SK-N-SH (cell line): Measurements from ENCODE around the gene OXSR1. TPM values are rescaled to one million over a fixed set of nuclear protein-coding genes. Genes with fewer than 3 reads are reported as not detected.

Experiments
- CTCF ChIA-PET: fragments of 300-600, 350-600 bp; formaldehyde crosslinking; extraction: SDS; loops from one replicate; lab custom pipeline; 2021; lab: Yijun Ruan, JAX
- POLR2A ChIA-PET: fragments of 350-600 bp; sonication (Branson Sonifier 250); formaldehyde crosslinking; extraction: SDS; loops from one replicate; lab custom pipeline; 2020; ENCODE audit warnings: antibody characterized with exemption, inconsistent platforms; lab: Yijun Ruan, JAX
- DNase-seq: peaks from one replicate; pipeline ENCODE4 v3.0.0; 2012
- H2AFZ ChIP-seq: fragments of 200-600 bp; sonication (generic); 2 replicates; pipeline ENCODE4 v1.8.1; 2016; ENCODE audit warnings: antibody characterized with exemption, mild to moderate bottlenecking, low read depth
- H3F3A ChIP-seq: fragments of 200-600 bp; sonication (generic); replicated peaks from 2 replicates; pipeline ENCODE3; 2016; ENCODE audit warnings: antibody characterized with exemption, mild to moderate bottlenecking; ENCODE audit not compliant: insufficient read depth
- H3K27ac ChIP-seq, 2 experiments: fragments of 200-500 bp in 1 of 2; fragments of 200-600 bp in 1 of 2; sonication (Bioruptor generic) in 1 of 2; sonication (generic), shearing (Covaris generic) in 1 of 2; 2 replicates each; pipeline versions ENCODE4 v1.5.1 to v1.6.1; 2014 to 2016; ENCODE audit warnings: low read depth in 2 of 2, inconsistent platforms in 1 of 2, low read length in 1 of 2, mild to moderate bottlenecking in 1 of 2, mixed read lengths in 1 of 2
- H3K27me3 ChIP-seq: fragments of 200-600 bp; sonication (generic), shearing (Covaris generic); 2 replicates; pipeline ENCODE4 v1.6.1; 2016; ENCODE audit warnings: mixed run types; ENCODE audit not compliant: insufficient read depth
- H3K36me3 ChIP-seq, 2 experiments: fragments of 200-500 bp in 1 of 2; fragments of 200-600 bp in 1 of 2; sonication (Bioruptor generic) in 1 of 2; sonication (generic) in 1 of 2; replicated peaks in 1 of 2; 2 replicates each; pipeline versions ENCODE3 to v1.5.1; 2014 to 2016; ENCODE audit warnings: low read length in 1 of 2, mild to moderate bottlenecking in 1 of 2; ENCODE audit not compliant: insufficient read depth in 2 of 2, control insufficient read depth in 1 of 2
- H3K4me1 ChIP-seq, 2 experiments: fragments of 200-500 bp in 1 of 2; fragments of 200-600 bp in 1 of 2; sonication (Bioruptor generic) in 1 of 2; sonication (generic), shearing (Covaris generic) in 1 of 2; 2 replicates each; pipeline versions ENCODE4 v1.5.1 to v1.6.1; 2014 to 2016; ENCODE audit warnings: low read depth in 1 of 2, low read length in 1 of 2, mixed run types in 1 of 2; ENCODE audit not compliant: insufficient read depth in 2 of 2, control insufficient read depth in 1 of 2
- H3K4me2 ChIP-seq: fragments of 200-600 bp; sonication (generic), shearing (Covaris generic); 2 replicates; pipeline ENCODE4 v1.6.1; 2017; ENCODE audit warnings: mixed run types
- H3K4me3 ChIP-seq, 2 experiments: fragments of 200-500 bp in 1 of 2; fragments of 200-600 bp in 1 of 2; sonication (Bioruptor generic) in 1 of 2; sonication (generic), shearing (Covaris generic) in 1 of 2; 2 replicates each; pipeline versions ENCODE4 v1.5.1 to v1.8.1; 2014 to 2016; ENCODE audit warnings: low read depth in 2 of 2, inconsistent platforms in 1 of 2, low read length in 1 of 2, mild to moderate bottlenecking in 1 of 2, mixed read lengths in 1 of 2, moderate library complexity in 1 of 2
- H3K79me2 ChIP-seq: fragments of 200-600 bp; sonication (generic); 2 replicates; pipeline ENCODE4 v1.8.1; 2017; ENCODE audit warnings: mild to moderate bottlenecking; ENCODE audit not compliant: insufficient read depth
- H3K9ac ChIP-seq: fragments of 200-600 bp; sonication (generic); 2 replicates; pipeline ENCODE4 v1.6.1; 2017; ENCODE audit warnings: mixed run types
- H3K9me2 ChIP-seq: fragments of 200-600 bp; sonication (generic); 2 replicates; pipeline ENCODE4 v1.6.1; 2017; ENCODE audit warnings: mixed run types
- H3K9me3 ChIP-seq: fragments of 200-600 bp; sonication (generic); 2 replicates; pipeline ENCODE4 v1.6.1; 2017; ENCODE audit warnings: mixed run types, mild to moderate bottlenecking, moderate library complexity
- H4K20me1 ChIP-seq: fragments of 200-600 bp; sonication (generic); 2 replicates; pipeline ENCODE4 v1.6.1; 2017; ENCODE audit warnings: mild to moderate bottlenecking, mixed run types; ENCODE audit not compliant: insufficient read depth
- ELF1 ChIP-seq: IDR thresholded peaks from 2 replicates; pipeline ENCODE4 v1.4.0; 2012
- EP300 ChIP-seq, 2 experiments: IDR thresholded peaks; 2 replicates each; pipeline versions ENCODE4 v1.4.0 to v1.6.1; 2012; ENCODE audit warnings: borderline replicate concordance in 1 of 2, low read depth in 1 of 2, low read length in 1 of 2
- FOXM1 ChIP-seq: IDR thresholded peaks from 2 replicates; pipeline ENCODE4 v1.4.0; 2012; ENCODE audit warnings: low read depth, mild to moderate bottlenecking
- MXI1 ChIP-seq: IDR thresholded peaks from 2 replicates; pipeline ENCODE4 v1.6.1; 2012; ENCODE audit warnings: mild to moderate bottlenecking, low read depth, low read length, improper control_type of control experiment
- NFIC ChIP-seq: IDR thresholded peaks from 2 replicates; pipeline ENCODE4 v1.4.0; 2012; ENCODE audit warnings: borderline replicate concordance
- POLR2AphosphoS5 ChIP-seq: IDR thresholded peaks from 2 replicates; pipeline ENCODE4 v1.6.1; 2012; ENCODE audit warnings: low read depth, low read length
- REST ChIP-seq: IDR thresholded peaks from 2 replicates; pipeline ENCODE4 v1.6.1; 2012; ENCODE audit warnings: mild to moderate bottlenecking, low read depth, low read length, moderate library complexity
- RFX5 ChIP-seq: IDR thresholded peaks from 2 replicates; pipeline ENCODE4 v1.6.1; 2012; ENCODE audit warnings: mild to moderate bottlenecking, improper control_type of control experiment, low read length
- SIN3A ChIP-seq: IDR thresholded peaks from 2 replicates; pipeline ENCODE4 v1.6.1; 2012; ENCODE audit warnings: low read depth, mild to moderate bottlenecking, low read length, moderate library complexity, borderline replicate concordance
- SMC3 ChIP-seq: IDR thresholded peaks from 2 replicates; pipeline ENCODE4 v1.6.1; 2012; ENCODE audit warnings: low read depth, low read length, improper control_type of control experiment
- TAF1 ChIP-seq: IDR thresholded peaks from 2 replicates; pipeline ENCODE4 v1.6.1; 2012; ENCODE audit warnings: low read depth, mild to moderate bottlenecking, low read length, moderate library complexity, borderline replicate concordance
- USF1 ChIP-seq: IDR thresholded peaks from 2 replicates; pipeline ENCODE4 v1.4.0; 2012; ENCODE audit warnings: low read depth, borderline replicate concordance
- WGBS: methylation state at CpG from one replicate; pipeline ENCODE4 v1.1.6; 2017; ENCODE audit warnings: low lambda C conversion rate; 5-methylcytosine and 5-hydroxymethylcytosine counted together
- polyA plus RNA-seq, 3 experiments: library from polyadenylated mRNA; depleted of rRNA; stranded (reverse); fragments of >200 nt; gene quantifications; 2 replicates each; pipeline ENCODE4 v1.2.3, GENCODE V29; 2012

Gene OXSR1
- polyA plus RNA-seq, 1 of the 3 experiments (the other 2 are of a cell fraction), result 22.3 TPM

- peaks cover 16 to 31% of the 10 kb centered on the region in 2 experiments; a peak in 2 of 4 replicates for H3K4me1 ChIP-seq
- H2AFZ ChIP-seq, result no peak overlapping the region
- H3F3A ChIP-seq, result peaks cover 2% of the 10 kb centered on the region
- H3K36me3 ChIP-seq, result peaks cover 4 to 20% of the 10 kb centered on the region in 2 experiments
- peak overlapping the region; percentile 85 to 94 for H3K4me3 ChIP-seq
- TF ChIP-seq USF1 (no peak), SIN3A (no peak), FOXM1 (no peak), ELF1 (no peak), POLR2AphosphoS5 (no peak), MXI1 (no peak), EP300 (IDR thresholded peaks at IDR 0.05; ENCODE audit: borderline replicate concordance in 1 of 2, low read depth in 1 of 2, low read length in 1 of 2) (no peak), RFX5 (no peak), SMC3 (no peak), NFIC (no peak), REST (no peak), TAF1 (no peak)
- ChIA-PET POLR2A (interaction anchor here (3.9 kb wide), 1 partner anchor 25 kb away, joined by 21 read pairs; the partner anchor contains the start of gene OXSR1), CTCF (interaction anchor here (0.9 to 1.8 kb wide), 4 partner anchors 8 to 207 kb away, joined by 3 to 6 read pairs (median 4); partner anchors contain the start of gene XYLB)
- WGBS, result 96% methylated on average over 5 of the region's 7 CpGs
- peak overlapping the region; percentile 99 for H3K4me2 ChIP-seq
- no peaks in the 10 kb centered on the region for H3K27me3 ChIP-seq
- peak overlapping the region; percentile 89; the same call in 1 of the 2 replicates for H3K9ac ChIP-seq
- peaks cover 37% of the 10 kb centered on the region for H3K79me2 ChIP-seq
- 0 out of 2 replicates have a peak, but pooled peaks cover 13% of the 10 kb centered on the region for H4K20me1 ChIP-seq
- H3K9me3 ChIP-seq, result no peaks in the 10 kb centered on the region
- no peaks in the 10 kb centered on the region for H3K9me2 ChIP-seq
- no peak for DNase-seq
- no peak overlapping the region for H3K27ac ChIP-seq
These were observed 25.7 kb upstream of the OXSR1 start for GRCh38 chr3:38139652-38140051.
